ENCODE data around the gene FMNL1.

DNA sequence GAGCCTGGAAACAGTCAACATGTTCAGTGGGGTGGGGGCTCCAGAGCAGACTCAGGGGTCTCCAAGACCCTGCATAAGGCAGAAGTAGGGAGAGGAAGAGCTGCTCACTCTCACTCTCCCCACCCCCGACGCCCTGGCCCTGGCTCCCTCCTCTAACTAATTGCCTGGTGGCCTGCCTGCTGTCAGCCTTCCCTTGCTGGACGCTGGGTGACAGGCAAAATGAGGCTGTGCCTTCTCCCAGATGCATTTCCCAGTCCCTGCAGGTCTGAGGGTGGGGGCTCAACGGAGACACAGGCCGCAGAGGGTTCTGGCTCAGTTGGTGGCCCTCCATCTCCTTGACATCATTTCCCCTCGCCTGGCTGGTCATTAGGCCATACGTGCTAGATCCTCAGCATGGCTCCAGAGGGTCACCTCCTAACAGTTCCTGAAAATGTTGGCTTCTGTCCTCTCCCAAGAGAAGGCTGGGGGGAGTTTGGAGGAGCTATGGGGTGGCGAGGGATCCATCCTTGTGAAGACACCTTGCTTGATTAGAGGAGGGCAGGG is 1.4 kb downstream of the FMNL1 start:
- TF ChIP-seq ESRRA (IDR thresholded peaks at IDR 0.05; ENCODE audit: low read length): no peak
- peak; percentile 1; the same call in 1 of the 2 replicates for TF ChIP-seq POLR2A (IDR thresholded peaks at IDR 0.05; ENCODE audit: low read depth, low read length)
- TF ChIP-seq ZNF274 (IDR thresholded peaks at IDR 0.05; ENCODE audit: insufficient read depth, insufficient read length): no peak
- TF ChIP-seq TCF12 (IDR thresholded peaks at IDR 0.05; ENCODE audit: low read depth, low read length): no peak
- no peak for TF ChIP-seq CBX3 (IDR thresholded peaks at IDR 0.05; ENCODE audit: borderline replicate concordance, low read depth)
- TF ChIP-seq SREBF2 (IDR thresholded peaks at IDR 0.05; ENCODE audit: low read length): no peak
- TF ChIP-seq NKRF (conservative IDR thresholded peaks at IDR 0.05): no peak
- no peak for TF ChIP-seq POLR2AphosphoS5 (IDR thresholded peaks at IDR 0.05; ENCODE audit: low read length)
- TF ChIP-seq NFIC (IDR thresholded peaks at IDR 0.05; ENCODE audit: low read depth, low read length): no peak
- TF ChIP-seq, protein P1, sequence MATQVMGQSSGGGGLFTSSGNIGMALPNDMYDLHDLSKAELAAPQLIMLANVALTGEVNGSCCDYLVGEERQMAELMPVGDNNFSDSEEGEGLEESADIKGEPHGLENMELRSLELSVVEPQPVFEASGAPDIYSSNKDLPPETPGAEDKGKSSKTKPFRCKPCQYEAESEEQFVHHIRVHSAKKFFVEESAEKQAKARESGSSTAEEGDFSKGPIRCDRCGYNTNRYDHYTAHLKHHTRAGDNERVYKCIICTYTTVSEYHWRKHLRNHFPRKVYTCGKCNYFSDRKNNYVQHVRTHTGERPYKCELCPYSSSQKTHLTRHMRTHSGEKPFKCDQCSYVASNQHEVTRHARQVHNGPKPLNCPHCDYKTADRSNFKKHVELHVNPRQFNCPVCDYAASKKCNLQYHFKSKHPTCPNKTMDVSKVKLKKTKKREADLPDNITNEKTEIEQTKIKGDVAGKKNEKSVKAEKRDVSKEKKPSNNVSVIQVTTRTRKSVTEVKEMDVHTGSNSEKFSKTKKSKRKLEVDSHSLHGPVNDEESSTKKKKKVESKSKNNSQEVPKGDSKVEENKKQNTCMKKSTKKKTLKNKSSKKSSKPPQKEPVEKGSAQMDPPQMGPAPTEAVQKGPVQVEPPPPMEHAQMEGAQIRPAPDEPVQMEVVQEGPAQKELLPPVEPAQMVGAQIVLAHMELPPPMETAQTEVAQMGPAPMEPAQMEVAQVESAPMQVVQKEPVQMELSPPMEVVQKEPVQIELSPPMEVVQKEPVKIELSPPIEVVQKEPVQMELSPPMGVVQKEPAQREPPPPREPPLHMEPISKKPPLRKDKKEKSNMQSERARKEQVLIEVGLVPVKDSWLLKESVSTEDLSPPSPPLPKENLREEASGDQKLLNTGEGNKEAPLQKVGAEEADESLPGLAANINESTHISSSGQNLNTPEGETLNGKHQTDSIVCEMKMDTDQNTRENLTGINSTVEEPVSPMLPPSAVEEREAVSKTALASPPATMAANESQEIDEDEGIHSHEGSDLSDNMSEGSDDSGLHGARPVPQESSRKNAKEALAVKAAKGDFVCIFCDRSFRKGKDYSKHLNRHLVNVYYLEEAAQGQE (IDR thresholded peaks at IDR 0.05; ENCODE audit: low read depth, low read length): no peak
- TF ChIP-seq ZNF622 (IDR thresholded peaks at IDR 0.05): no peak
